ENCODE data around the gene HDAC9. TPM values are rescaled to one million over a fixed set of nuclear protein-coding genes. Genes with fewer than 3 reads are reported as not detected.

The HDAC9 gene
- total RNA-seq, 4 donors from 2014 or later, result 54.8 to 96.2 (median 87.2) TPM

- Histone ChIP-seq H3K4me3 (no peak overlapping the region), H3K27ac (no peak overlapping the region), H3K4me1 (no peaks in the 10 kb centered on the region), H3K36me3 (no peaks in the 10 kb centered on the region), H3K9me3 (peaks cover 0 to 9% of the 10 kb centered on the region in 2 donors), H3K27me3 (no peaks in the 10 kb centered on the region)
- DNase-seq, result no peak
- intact Hi-C loops (cut with DNase I; ENCODE audit: low total_unique reads), result no loop called here
- TF ChIP-seq CTCF (IDR thresholded peaks at IDR 0.05), result no peak
- no peak for TF ChIP-seq POLR2A (IDR thresholded peaks at IDR 0.05)
Measured at GRCh38 chr7:18815261-18815960, 319.9 kb downstream of the HDAC9 start.

- Histone ChIP-seq H3K4me3 (no peak overlapping the region), H3K27ac (no peak overlapping the region), H3K36me3 (no peaks in the 10 kb centered on the region), H3K9me3 (no peaks in the 10 kb centered on the region), H3K4me1 (no peaks in the 10 kb centered on the region), H3K27me3 (no peaks in the 10 kb centered on the region)
- intact Hi-C loops (cut with DNase I; ENCODE audit: low total_unique reads), result no loop called here
- DNase-seq, result no peak
- TF ChIP-seq CTCF (IDR thresholded peaks at IDR 0.05) (no peak), POLR2A (IDR thresholded peaks at IDR 0.05) (no peak)
Measured at GRCh38 chr7:18820981-18821380, 325.4 kb downstream of the HDAC9 start.

- DNase-seq, result no peak
- Histone ChIP-seq H3K27me3 (no peaks in the 10 kb centered on the region), H3K27ac (no peak overlapping the region), H3K36me3 (no peaks in the 10 kb centered on the region), H3K9me3 (no peaks in the 10 kb centered on the region), H3K4me3 (no peak overlapping the region), H3K4me1 (no peaks in the 10 kb centered on the region)
- TF ChIP-seq POLR2A (IDR thresholded peaks at IDR 0.05), result no peak
- no peak for TF ChIP-seq CTCF (IDR thresholded peaks at IDR 0.05)
- intact Hi-C loops (cut with DNase I; ENCODE audit: low total_unique reads), result no loop called here
Measured at GRCh38 chr7:18821554-18821953, 326.0 kb downstream of the HDAC9 start.

- H3K4me3 ChIP-seq, result no peak overlapping the region
- intact Hi-C loops (cut with DNase I; ENCODE audit: low total_unique reads), result no loop called here
- H3K9me3 ChIP-seq, result no peaks in the 10 kb centered on the region
- no peaks in the 10 kb centered on the region for H3K27me3 ChIP-seq
- no peaks in the 10 kb centered on the region for H3K4me1 ChIP-seq
- H3K36me3 ChIP-seq, result no peaks in the 10 kb centered on the region
- TF ChIP-seq POLR2A (IDR thresholded peaks at IDR 0.05), result no peak
- TF ChIP-seq CTCF (IDR thresholded peaks at IDR 0.05), result no peak
- H3K27ac ChIP-seq, result no peak overlapping the region
- DNase-seq, result no peak
Measured at GRCh38 chr7:18824157-18824556, 328.6 kb downstream of the HDAC9 start.

- no peaks in the 10 kb centered on the region for H3K36me3 ChIP-seq
- H3K9me3 ChIP-seq, result no peaks in the 10 kb centered on the region
- peak in 1 of 2 donors; percentile 20 for DNase-seq
- H3K4me1 ChIP-seq, result peaks cover 0 to 3% of the 10 kb centered on the region in 2 donors
- no peak overlapping the region for H3K4me3 ChIP-seq
- H3K27me3 ChIP-seq, result no peaks in the 10 kb centered on the region
- H3K27ac ChIP-seq, result no peak overlapping the region
- TF ChIP-seq CTCF (IDR thresholded peaks at IDR 0.05) (no peak), POLR2A (IDR thresholded peaks at IDR 0.05) (no peak)
- intact Hi-C loops (cut with DNase I; ENCODE audit: low total_unique reads), result no loop called here
Measured at GRCh38 chr7:18828260-18828993, 332.9 kb downstream of the HDAC9 start.
